GM12892 (cell line): ENCODE data around the gene PTGS2.

ENCODE experiments used
- POLR2A ChIP-seq: IDR thresholded peaks from 2 replicates; pipeline ENCODE4 v1.6.1; 2011; ENCODE audit warnings: low read depth, low read length, control low read depth
- POLR2AphosphoS5 ChIP-seq: IDR thresholded peaks from 2 replicates; pipeline ENCODE4 v1.6.1; 2011; ENCODE audit warnings: low read depth, low read length, control low read depth
- TAF1 ChIP-seq: IDR thresholded peaks from 2 replicates; pipeline ENCODE4 v1.6.1; 2011; ENCODE audit warnings: low read depth, mild to moderate bottlenecking, control low read depth, low read length, borderline replicate concordance

DNA sequence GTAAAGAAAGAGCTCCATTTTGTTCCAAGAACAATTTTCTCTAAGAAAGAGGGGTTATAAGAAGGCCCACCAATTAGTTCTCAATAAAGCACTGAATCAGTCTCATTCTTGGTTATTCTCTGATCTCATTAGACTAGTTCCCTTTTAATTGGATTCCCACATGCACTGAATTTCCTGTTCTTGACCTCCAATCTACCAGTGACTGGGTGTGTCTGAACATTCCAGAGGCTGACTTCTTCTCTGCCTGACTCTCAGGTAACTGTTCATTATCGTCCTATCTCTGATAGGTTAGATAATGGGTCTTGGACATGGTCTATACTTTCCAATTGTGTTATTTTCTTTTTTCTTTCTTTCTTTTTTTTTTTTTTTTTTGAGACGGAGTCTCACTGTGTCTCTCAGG is 22.7 kb downstream of the PTGS2 start:
- TF ChIP-seq POLR2AphosphoS5 = no peak
- no peak for TF ChIP-seq POLR2A
- no peak for TF ChIP-seq TAF1
